NT2/D1 (cell line): ENCODE results near the gene RBL1.

Source experiments
- SUZ12 ChIP-seq: IDR thresholded peaks from 2 replicates; pipeline ENCODE4 v1.6.1; 2011; ENCODE audit not compliant: insufficient read length, insufficient read depth; ENCODE audit errors: extremely low read depth
- YY1 ChIP-seq: IDR thresholded peaks from 2 replicates; pipeline ENCODE4 v1.6.1; 2011; ENCODE audit not compliant: insufficient read length, insufficient read depth

DNA sequence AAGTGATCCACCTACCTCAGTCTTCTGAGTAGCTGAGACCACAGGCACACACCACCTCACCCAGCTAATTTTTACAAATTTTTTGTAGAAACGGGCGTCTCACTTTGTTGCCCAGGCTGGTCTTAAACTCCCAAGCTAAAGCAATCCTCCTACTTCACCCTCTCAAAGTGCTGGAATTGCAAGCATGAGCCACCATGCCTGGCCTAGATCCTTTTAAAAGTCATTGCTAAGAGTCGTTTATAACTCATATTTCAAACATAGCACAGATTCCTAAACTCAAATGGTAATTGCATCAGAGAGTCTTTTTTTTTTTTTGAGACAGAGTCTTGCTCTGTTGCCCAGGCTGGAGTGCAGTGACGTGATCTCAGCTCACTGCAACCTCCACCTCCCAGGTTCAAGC lies 136.6 kb downstream of the RBL1 start:
- TF ChIP-seq SUZ12: no peak
- no peak for TF ChIP-seq YY1
